HUES64 (cell line): ENCODE data around the gene CEMIP.

Source experiments
- H3K27ac ChIP-seq: 2 replicates; pipeline ENCODE4 v1.7.0; 2013; ENCODE audit warnings: low read depth, low read length, inconsistent platforms
- H3K27me3 ChIP-seq: 2 replicates; pipeline ENCODE4 v1.6.1; 2013; ENCODE audit warnings: mild to moderate bottlenecking, low read length; ENCODE audit not compliant: insufficient read depth
- H3K36me3 ChIP-seq: 2 replicates; pipeline ENCODE4 v1.6.1; 2013; ENCODE audit warnings: mild to moderate bottlenecking, low read length; ENCODE audit not compliant: insufficient read depth
- H3K4me1 ChIP-seq: 2 replicates; pipeline ENCODE4 v1.6.1; 2013; ENCODE audit warnings: mild to moderate bottlenecking, low read length, moderate library complexity; ENCODE audit not compliant: insufficient read depth
- H3K4me3 ChIP-seq: 2 replicates; pipeline ENCODE4 v1.5.1; 2013; ENCODE audit warnings: mild to moderate bottlenecking, low read length, moderate library complexity
- H3K9ac ChIP-seq: 2 replicates; pipeline ENCODE4 v1.6.1; 2013; ENCODE audit warnings: mild to moderate bottlenecking, low read depth, low read length
- H3K9me3 ChIP-seq: 2 replicates; pipeline ENCODE4 v1.6.1; 2013; ENCODE audit warnings: low read depth, low read length; ENCODE audit not compliant: insufficient read depth
- WGBS: fragments of 150-250, 120-280 bp; methylation state at CpG from one replicate; pipeline ENCODE4 v1.1.7; 2013; ENCODE audit warnings: missing lambda C conversion rate; 5-methylcytosine and 5-hydroxymethylcytosine counted together

The CEMIP gene

GRCh38 chr15:80985981-80986380 lies 206.8 kb downstream of the CEMIP start:
- Histone ChIP-seq H3K4me3 (no peak overlapping the region), H3K27me3 (no peaks in the 10 kb centered on the region), H3K9me3 (no peaks in the 10 kb centered on the region), H3K4me1 (peaks cover 18% of the 10 kb centered on the region), H3K9ac (no peak overlapping the region), H3K27ac (no peak overlapping the region), H3K36me3 (peaks cover 12% of the 10 kb centered on the region)
- WGBS: 96% methylated on average over 5 of the region's 5 CpGs

DNA sequence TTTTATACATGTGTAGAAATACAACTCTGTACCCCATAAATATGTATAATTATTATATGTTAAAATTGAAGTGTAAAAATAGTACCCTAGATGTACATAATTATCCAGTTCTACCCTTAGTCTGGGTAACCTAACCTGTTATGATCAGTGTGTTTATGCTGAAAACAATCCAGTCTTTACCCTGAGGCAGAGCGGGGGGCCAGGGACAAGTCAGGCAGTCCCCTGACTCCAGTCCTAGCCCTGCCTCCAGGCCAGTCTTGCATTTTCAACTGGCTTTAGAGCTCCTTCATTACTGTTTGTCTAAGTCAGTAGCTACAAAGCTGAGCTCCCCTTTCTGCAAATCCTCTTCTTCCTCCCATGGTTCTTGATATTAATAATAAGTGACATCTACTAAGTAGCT lies 207.3 kb downstream of the CEMIP start:
- Histone ChIP-seq H3K9me3 (no peaks in the 10 kb centered on the region), H3K36me3 (peaks cover 12% of the 10 kb centered on the region), H3K27me3 (no peaks in the 10 kb centered on the region), H3K27ac (no peak overlapping the region), H3K4me1 (peaks cover 18% of the 10 kb centered on the region), H3K9ac (no peak overlapping the region), H3K4me3 (no peak overlapping the region)
- WGBS: 86% methylated on average over 1 of the region's 1 CpG

DNA sequence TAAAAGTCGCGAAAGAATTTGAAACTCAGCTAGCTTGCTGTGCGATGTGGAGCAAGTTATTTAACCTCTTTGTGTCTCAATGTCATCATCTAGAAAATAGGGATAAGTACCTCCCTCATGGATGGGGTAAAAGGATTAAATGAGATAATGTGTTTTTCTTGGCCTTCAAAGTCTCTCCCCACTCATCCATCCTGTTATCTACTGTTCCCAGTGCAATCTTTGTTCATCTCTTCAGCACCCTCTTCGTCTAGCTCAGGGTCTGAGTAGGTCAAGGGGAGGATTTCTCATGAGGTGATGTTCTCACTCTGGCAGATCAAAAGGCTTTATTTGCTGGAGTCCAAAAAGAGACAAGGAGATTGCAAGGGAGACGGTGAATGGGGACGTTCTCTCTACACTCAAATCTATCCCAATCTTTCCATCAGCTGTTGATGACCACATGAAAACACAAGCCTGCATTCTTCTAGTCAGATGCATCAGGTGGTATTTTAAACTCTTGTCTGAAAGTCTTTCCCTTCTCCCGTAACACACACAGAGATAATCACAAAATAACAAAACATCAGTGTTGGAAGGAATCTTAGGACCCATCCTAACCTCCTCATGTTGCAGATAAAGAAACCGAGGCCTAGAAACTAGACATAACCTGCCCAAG lies 209.1 kb downstream of the CEMIP start:
- Histone ChIP-seq H3K9ac (peak overlapping the region; percentile 88; the same call in 1 of the 2 replicates), H3K27me3 (no peaks in the 10 kb centered on the region), H3K4me3 (peak overlapping the region; percentile 89), H3K36me3 (no peaks in the 10 kb centered on the region; the same call in none of the 2 replicates), H3K9me3 (no peaks in the 10 kb centered on the region), H3K4me1 (peaks cover 18% of the 10 kb centered on the region), H3K27ac (no peak overlapping the region)
- 54% methylated on average over 8 of the region's 8 CpGs for WGBS

DNA sequence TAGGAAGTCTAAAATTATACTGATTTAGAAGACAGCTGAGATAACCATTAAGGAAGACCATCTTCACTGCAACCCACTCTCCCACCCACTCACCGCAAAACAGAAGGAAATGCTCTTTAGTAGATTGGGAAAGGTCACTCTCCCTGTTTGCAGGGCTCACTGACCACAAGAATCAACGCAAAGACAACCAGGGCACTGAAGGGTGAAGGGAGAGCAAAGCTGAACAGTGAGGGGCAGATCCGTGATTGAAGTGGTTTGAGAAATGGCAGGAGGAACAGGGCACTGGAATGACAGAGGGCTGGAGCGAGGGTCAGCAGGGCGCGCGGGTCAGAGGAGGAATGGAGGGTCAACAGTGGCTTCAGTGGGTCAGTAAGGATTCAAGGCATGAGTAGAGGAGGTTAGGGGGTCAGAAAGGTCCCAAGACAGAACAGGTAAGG lies 209.9 kb downstream of the CEMIP start:
- no peaks in the 10 kb centered on the region for H3K9me3 ChIP-seq
- WGBS: under 1% methylated on average over 6 of the region's 7 CpGs

GRCh38 chr15:80989518-80990478 lies 210.6 kb downstream of the CEMIP start, which contains the start of gene MESD:
MESD (minus strand) TSS chr15:80989819; CDS start chr15:80989791, 28 bp downstream.
- Histone ChIP-seq H3K27me3 (no peaks in the 10 kb centered on the region), H3K36me3 (no peaks in the 10 kb centered on the region; the same call in none of the 2 replicates), H3K4me3 (peak within 1 kb of the TSS; percentile 89), H3K9ac (peak within 1 kb of the TSS; percentile 88), H3K9me3 (no peaks in the 10 kb centered on the region), H3K4me1 (peaks cover 18% of the 10 kb centered on the region), H3K27ac (peak within 1 kb of the TSS; percentile 82)
- WGBS: 2% methylated on average over 63 of the region's 63 CpGs

More for the DNA sequence above, 209.9 kb downstream of the CEMIP start:
- Histone ChIP-seq H3K9ac (peak overlapping the region; percentile 88), H3K36me3 (no peaks in the 10 kb centered on the region; the same call in none of the 2 replicates), H3K27me3 (no peaks in the 10 kb centered on the region), H3K4me1 (peaks cover 18% of the 10 kb centered on the region), H3K27ac (peak overlapping the region; percentile 54; the same call in 1 of the 2 replicates), H3K4me3 (peak overlapping the region; percentile 89)

GRCh38 chr15:80990955-80991354 lies 211.8 kb downstream of the CEMIP start:
- Histone ChIP-seq H3K4me3 (no peak overlapping the region), H3K27me3 (no peaks in the 10 kb centered on the region), H3K4me1 (peaks cover 18% of the 10 kb centered on the region), H3K27ac (no peak overlapping the region), H3K9ac (no peak overlapping the region), H3K9me3 (no peaks in the 10 kb centered on the region), H3K36me3 (no peaks in the 10 kb centered on the region; the same call in none of the 2 replicates)
- 92% methylated on average over 1 of the region's 1 CpG for WGBS

- no peak overlapping the region for H3K4me3 ChIP-seq
- no peaks in the 10 kb centered on the region for H3K9me3 ChIP-seq
- peaks cover 18% of the 10 kb centered on the region for H3K4me1 ChIP-seq
- H3K27ac ChIP-seq: no peak overlapping the region
- no peak overlapping the region for H3K9ac ChIP-seq
- H3K27me3 ChIP-seq: no peaks in the 10 kb centered on the region
- no peaks in the 10 kb centered on the region; the same call in 1 of the 2 replicates for H3K36me3 ChIP-seq
- 88% methylated on average over 5 of the region's 5 CpGs for WGBS
These were observed 212.3 kb downstream of the CEMIP start for GRCh38 chr15:80991421-80991820.

GRCh38 chr15:80992006-80992405 lies 212.8 kb downstream of the CEMIP start:
- Histone ChIP-seq H3K36me3 (no peaks in the 10 kb centered on the region; the same call in 1 of the 2 replicates), H3K4me1 (peaks cover 14% of the 10 kb centered on the region), H3K9me3 (no peaks in the 10 kb centered on the region), H3K4me3 (no peak overlapping the region), H3K27ac (no peak overlapping the region), H3K9ac (no peak overlapping the region), H3K27me3 (no peaks in the 10 kb centered on the region)
- 91% methylated on average over 4 of the region's 4 CpGs for WGBS

DNA sequence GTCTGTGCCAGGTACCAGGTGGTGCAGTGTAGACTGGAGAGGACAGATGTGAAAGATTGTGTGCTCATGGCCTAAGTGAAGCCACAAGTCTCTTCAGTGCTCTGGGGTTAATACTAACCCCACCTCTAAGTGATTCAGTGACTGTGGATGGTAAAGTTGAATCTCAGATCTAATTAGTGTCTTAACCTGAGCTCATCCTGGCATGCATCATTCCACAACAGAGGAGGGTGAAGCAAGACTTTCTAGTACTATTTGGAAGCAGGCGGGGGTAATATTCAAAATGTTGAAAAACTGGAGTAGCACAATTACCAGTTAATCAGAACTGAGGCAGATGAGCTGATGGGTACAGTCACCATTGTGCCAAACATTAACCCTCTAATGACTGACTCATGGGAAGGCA lies 213.3 kb downstream of the CEMIP start:
- Histone ChIP-seq H3K9me3 (no peaks in the 10 kb centered on the region), H3K9ac (no peak overlapping the region), H3K27me3 (no peaks in the 10 kb centered on the region), H3K27ac (no peak overlapping the region), H3K4me3 (no peak overlapping the region), H3K4me1 (peaks cover 12% of the 10 kb centered on the region), H3K36me3 (no peaks in the 10 kb centered on the region; the same call in 1 of the 2 replicates)
- 100% methylated on average over 1 of the region's 1 CpG for WGBS

GRCh38 chr15:80996247-80996646 lies 217.1 kb downstream of the CEMIP start:
- WGBS: no CpG with 5 or more reads among the region's 1 CpG
- no peak overlapping the region for H3K9ac ChIP-seq
- H3K27ac ChIP-seq: no peak overlapping the region
- no peaks in the 10 kb centered on the region for H3K9me3 ChIP-seq
- H3K36me3 ChIP-seq: no peaks in the 10 kb centered on the region
- H3K4me1 ChIP-seq: no peaks in the 10 kb centered on the region; the same call in 1 of the 2 replicates
- H3K4me3 ChIP-seq: no peak overlapping the region
- H3K27me3 ChIP-seq: peaks cover 6% of the 10 kb centered on the region

- H3K9me3 ChIP-seq: no peaks in the 10 kb centered on the region
- H3K4me3 ChIP-seq: no peak overlapping the region
- no peak overlapping the region for H3K9ac ChIP-seq
- 83% methylated on average over 1 of the region's 1 CpG for WGBS
- H3K27ac ChIP-seq: no peak overlapping the region
- no peaks in the 10 kb centered on the region for H3K4me1 ChIP-seq
- H3K27me3 ChIP-seq: peaks cover 17% of the 10 kb centered on the region
- no peaks in the 10 kb centered on the region for H3K36me3 ChIP-seq
These were observed 218.5 kb downstream of the CEMIP start for GRCh38 chr15:80997692-80998091.
